GM21526 (cell line): ENCODE results near the gene RNLS.

Experiments
- ATAC-seq: cut with Tn5 transposase; IDR thresholded peaks from one replicate; pipeline ENCODE4 v1.9.1; 2021; ENCODE audit warnings: moderate library complexity; ENCODE audit not compliant: unreplicated experiment, low FRiP score

The RNLS gene

DNA sequence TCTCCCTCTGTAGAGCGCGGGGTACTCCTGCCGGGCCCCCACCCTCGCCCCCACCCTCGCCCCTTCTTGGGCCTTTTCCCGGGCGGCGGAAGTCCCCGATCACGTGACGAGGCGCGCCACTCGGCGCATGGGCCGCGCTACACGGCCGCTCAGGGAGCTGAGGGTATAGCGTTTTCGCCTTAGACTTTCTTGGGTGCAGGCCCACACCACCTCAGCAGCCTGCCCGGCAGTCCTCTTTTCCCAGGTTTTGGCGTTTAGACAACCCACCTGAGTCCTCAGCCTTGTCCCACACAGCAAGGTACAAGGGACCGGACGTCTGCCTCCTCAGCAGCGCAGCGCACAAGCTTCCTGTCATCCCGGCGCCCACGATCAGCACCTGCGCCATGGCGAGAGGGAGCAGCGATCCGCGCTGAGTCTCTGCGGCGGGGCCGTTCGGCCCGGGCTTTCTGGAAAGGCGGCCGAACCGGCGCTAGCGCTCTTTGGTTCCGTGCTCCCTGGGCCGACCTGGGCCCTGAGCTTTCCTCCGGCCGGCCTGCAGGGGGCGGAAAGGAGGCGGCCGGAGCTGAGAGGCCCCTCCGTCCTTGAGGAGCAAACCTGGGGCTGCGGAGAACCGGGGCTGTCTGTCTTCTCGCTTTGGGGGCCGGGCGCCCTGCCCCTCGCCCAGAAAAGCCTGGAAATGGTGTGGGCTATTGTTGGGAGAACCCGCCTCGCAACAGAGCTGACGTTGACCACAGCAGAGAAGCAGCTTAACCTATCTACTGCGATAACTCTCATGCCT lies at the start of gene RNLS:
TSS of gene RNLS (minus strand) at position 513 of the 778 bp plus-strand sequence.
- peak; percentile 66 for ATAC-seq

DNA sequence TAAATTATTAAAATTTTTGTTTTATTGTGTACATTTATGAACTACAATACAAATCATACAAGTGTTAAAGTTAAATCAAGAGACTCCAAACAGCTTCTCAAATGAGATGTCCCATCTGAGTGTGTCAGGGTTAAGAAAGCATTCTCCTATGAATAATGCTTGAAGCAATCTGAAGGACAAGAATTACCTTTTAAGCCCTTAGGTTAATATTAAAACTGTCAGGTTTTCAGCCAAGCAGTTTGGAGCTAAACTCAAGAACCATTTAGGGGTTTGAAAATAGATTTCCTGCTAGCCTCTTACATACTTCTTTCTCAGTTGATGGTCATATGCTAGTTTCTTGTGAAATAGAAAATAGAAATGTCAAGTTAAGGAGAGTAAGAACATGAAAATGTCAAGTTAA lies 41.7 kb upstream of the RNLS start:
- ATAC-seq = no peak

DNA sequence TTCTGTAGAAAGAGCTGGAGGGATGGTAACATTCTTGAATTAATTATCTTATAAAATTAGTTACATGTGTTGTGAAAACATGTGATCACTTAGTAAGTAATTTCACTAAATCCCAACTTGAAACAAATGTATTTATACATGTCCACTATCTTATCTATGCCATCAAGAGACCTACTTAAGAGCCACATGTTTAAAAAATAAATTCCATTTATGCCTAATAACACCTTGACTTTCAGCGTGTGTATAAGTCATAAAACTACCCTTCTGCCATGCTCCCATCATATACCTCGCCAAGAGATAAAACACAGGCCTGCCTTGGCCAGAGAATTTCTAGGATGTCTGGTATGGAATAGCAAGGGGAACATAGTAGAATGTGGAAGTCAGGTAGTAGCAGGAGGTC lies 40.7 kb upstream of the RNLS start:
- no peak for ATAC-seq

DNA sequence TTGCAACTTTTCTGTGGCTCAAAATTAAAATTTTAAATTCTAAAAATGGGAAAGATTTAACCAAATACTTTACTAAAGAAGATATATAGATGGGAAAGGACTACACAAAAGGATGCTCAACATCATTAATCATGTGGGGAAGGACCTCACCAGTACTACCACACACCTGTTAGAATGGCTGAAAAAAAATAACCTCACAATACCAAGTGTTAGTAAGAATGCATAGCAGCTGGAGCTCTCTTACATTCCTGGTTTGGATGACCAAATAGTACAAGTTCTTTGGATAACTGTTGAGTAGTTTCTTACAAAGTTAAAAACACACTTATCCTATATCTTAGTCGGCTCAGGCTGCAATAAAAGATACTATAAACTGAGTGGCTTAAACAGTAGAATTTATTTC lies 37.3 kb upstream of the RNLS start:
- no peak for ATAC-seq

DNA sequence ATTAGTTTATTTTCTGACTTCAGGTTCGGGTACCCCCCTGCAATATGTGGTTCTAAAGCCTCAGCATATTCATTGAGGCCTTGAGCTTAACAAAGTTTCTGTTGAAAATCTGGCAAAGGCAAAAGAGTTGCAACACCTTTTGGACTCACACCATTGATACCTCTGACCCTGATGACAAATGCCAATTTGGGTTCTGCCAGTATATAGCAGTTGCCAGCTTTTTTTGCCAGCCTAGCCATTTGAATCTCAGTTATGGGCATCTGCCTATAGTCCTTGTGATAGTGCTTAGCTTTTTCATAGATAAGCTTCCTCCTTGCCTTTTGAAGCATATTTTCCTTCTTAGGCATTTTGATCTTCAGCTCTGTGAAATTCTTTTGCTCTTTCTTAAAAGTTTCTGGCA lies 35.4 kb upstream of the RNLS start:
- no peak for ATAC-seq

DNA sequence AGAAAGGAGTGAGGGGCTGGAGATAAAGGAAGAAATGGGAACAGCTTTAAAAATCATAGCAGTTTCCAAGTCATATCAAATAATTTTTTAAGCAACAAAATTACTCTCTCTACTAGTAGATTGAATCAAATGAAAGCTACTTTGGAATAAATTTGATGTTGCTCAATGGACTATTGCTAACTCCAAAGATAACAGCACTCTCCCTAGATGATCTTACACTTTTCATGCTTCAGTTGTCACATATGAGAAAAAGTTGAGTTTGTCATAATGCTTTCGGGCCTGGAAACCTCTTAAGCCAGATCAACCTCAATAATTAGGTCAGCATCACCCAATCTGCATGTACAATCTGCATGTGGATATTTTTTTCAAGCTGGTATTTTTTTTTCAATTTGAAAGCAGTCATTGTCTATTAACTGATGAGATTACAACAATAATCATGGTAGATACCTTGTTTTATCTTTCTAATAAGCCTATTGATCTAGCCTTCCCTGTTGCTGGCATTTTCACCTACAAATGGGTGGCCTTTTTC lies 34.7 kb upstream of the RNLS start:
- ATAC-seq = no peak

DNA sequence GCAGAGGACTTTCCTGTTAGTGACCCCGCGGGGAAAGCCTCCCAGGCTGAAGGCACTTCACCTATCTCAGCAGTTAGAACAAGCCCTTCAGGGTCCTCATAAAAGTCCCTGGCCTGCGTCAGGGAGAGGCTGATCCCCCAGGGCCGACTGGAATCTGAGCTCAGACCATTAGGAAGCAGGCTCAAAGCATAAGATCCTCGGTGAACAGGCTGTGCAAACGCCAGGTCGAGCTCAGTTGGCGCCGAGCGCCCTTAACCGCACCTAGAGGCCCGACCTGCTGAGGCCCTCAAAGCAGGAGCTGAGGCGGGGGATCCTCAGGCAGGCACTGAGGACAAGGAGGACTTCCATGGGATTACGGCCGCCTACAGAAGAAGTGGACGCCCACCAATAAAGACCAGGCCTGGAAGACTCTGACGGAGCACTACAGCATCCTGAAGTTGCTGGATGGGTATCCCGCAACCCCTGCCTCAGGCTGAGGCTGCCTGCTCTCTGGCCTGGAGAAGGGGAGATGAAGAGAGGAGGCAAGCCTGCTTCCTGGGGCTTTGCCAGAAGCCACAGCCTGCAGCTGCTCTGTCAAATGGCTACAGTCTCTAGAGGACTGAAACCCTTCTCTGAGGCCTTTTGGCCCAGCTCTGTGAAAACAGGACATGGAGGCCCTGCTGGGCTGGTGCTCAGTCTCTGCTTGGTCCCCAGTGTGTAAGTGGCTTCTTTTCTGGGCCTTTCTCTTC lies 33.3 kb upstream of the RNLS start:
- no peak for ATAC-seq

DNA sequence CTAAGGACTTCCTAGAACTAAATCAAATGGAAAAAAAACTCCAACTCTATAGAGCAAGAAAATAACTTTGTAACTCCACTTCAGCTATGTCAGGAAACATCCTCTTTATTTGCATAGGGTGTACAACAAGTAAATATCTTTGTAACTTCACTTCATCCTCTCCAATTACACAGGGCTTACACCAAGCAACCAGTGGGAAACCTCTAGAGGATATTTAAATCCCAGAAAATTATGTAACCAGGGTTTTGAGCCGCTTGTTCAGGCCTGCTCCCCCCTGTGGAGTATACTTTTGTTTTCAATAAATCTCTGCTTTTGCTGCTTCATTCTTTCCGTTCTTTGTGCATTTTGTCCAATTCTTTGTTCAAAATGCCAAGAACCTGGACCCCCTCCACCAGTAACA lies 25.7 kb upstream of the RNLS start:
- no peak for ATAC-seq

DNA sequence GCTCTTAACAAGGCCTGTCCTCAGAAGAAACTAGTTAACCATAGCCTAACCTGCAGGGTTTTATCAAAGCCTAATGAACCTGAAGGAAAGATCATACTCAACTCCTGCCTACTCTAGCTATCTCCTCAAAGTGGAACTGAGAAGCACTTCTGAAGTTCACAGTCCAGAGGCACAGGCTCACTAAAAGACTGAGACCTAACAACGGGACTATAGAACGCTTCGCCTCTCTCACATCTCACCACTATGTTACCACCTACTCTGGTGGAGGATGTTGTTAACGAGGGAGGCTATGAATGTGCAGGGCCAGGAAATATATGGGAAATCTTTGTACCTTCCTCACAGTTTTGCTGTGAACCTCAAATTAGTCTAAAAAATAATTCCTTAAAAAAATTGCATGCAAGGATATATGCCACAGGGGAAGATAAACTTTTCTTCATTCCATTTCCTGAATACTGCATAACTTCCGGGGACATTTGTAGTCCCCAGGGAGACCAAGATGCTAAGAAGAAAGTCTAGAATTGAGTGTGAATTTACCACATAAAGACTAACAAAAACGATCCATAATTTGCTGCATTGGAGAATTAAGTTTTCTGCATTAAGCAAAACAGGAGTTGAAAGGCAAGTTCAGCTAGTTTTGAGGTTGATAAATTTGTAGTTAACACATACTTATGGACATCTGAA lies 25.1 kb upstream of the RNLS start:
- no peak for ATAC-seq

DNA sequence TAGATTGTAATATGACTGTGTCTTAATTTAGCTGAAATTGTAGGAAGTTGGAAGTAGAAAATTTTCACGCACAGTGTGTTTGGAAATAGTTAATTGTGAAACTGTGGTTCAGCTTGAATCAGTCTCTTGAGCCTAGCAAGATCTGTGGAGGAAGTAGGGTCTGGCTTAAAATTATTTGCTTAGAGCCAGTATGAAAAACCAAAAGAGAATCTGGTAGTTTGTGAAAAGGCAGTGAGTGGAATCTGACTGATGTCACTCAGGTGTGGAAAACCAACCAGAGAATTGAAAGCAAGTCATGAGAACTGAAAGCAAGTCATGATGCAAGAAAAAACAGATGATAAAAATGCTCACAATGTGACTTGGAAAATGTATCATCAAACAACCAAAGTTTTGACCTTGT lies 14.9 kb upstream of the RNLS start:
- ATAC-seq = peak; percentile 85

DNA sequence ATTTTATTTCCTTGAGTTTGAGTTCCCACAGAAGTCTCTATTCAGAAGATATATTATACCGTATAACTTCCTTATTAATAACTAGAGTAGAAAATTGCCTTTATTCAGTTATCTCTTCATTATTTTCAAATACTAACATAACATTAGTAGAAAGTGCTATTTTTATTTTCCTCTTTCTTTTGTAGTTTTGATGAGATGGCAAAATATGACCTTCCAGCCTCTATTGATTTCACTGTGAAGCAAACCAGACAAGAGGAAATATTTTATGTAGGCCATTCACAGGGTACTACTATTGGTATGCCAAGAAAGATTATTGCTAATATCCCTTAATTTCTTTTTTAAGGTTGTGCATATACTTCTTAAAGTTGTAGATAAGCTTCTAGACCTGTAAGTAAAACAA lies 11.4 kb upstream of the RNLS start:
- ATAC-seq = no peak

DNA sequence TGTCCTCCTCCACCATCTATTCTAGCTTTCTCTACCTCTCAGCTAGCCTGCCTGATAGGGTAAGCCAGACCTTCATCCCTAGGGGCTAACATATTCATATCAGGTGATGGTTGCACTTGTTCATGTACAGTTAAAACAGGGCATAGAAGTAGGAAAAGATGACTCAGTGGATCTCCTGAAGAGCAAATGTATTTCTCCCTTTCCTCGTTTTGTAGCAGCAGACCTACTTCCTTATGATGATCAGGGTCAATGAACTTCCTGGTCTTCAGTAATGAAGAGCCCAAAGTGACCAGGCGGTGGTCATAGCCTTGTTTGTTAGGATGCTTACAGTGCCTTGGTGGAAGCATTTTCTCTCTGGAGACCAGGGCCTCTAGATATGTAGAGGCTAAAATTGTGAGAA lies 9.8 kb upstream of the RNLS start:
- ATAC-seq = no peak

DNA sequence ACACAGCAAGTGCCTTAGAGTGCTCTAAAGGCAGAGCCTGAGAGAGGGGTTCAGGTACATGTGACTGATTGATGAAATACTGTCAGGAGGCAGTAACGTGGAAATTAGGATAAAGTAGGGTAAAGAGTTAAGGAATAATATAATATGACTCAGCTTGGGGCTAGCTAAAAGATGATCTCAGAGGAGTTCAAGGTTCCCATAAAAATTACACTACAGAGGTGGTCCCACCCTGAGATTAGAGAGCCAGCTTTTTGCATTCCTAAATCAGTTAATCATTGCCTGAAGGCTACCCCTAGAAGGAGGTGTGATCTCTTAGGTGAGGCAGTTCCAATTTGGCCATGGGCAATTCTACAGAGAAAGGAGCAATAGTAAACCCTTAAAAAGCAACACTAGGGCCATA lies 9.3 kb upstream of the RNLS start:
- ATAC-seq = no peak

DNA sequence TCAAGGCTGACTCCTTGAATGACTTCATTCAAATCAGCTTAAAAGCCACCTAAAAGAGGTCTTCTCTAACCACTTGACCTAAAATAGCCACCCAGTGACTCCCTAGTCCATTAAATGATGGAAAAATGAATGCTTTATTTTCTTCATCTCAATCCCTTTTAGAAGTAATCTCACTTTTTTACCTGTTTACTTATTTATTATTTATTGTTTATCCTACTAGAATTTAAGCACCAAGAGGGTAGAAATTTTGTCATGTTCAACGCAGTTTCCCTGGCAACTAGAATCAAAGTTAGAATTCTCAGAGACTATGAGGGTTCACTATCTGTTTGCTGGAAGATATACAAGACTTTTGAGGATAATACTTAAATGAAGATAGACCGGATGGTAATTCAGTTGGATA lies 3.3 kb upstream of the RNLS start, which contains the start of gene LIPJ:
TSS of gene LIPJ (plus strand) at position 301 of the 400 bp plus-strand sequence. CDS start 3,926 bp downstream, outside the sequence.
- ATAC-seq = no peak

DNA sequence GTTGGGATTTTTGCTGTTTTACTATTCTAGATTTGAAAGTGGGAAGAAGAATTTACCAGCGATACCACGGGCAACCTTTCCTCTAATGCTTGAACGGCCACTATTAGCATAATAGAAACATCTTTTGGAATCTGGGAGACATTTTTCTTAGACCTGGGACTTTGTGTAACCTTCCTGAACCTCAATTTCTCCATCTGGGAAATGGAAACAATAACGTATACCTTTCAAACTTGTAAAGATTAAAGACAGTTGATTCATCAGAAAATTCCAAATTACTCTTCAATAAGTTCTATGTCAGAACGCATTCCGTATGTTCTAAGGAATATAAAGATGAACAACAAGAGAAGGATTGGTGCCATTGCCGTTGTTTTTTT lies 453 bp upstream of the RNLS start:
- no peak for ATAC-seq

DNA sequence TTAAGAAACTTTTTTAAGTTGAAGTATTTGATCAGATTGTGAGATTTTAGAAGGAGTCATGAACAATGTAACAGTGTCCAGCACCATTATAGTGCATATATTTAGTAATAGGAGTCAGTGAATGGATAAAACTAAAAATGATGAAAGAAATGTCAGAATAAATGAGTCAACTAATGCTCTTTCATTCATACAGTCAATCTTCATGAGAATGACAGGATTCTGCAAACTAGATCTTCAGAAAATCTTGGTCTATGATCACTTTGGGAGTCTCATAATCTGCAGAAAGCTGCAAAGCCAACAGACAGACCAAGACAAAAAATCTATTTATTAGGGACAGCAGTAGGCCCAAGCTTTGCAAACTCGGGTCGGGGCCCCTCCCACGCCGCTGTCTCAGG lies 710 bp downstream of the RNLS start:
- no peak for ATAC-seq

DNA sequence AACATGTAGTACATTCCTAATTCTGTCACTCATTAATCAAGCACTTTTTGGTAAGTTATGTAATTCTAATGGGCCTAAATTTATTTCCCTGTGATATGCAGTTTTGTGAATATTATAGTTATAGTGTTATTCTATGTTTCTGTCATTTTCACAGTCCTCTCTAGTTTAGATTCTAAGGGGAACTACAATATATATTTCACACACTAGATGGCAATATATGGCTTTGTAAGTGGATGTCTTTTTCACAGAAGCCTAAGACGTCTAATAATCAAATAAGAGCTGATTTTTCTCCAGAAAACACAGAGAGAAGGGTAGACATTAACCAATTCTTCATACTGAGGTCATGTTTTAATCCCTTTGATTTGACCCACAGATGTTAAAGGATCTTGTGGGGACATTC lies 18.0 kb downstream of the RNLS start:
- no peak for ATAC-seq

DNA sequence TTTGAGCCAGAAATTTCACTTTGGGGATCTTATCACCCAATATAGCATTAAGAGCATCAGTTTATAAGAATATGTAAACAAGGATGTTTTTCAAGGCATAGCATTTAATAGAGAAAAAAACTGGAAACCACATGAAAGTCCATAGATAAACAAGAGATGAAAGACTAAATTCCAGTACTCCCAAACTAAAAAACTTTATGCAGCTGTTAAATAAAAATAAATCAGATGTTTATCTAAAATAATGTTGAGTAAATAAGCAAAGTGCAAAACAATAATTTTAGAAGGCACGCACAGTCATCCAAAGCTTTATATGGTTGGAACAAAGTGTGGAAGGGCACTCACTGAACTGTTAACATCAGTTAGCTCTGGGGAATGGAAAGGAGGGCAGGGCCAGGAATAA lies 21.0 kb downstream of the RNLS start:
- no peak for ATAC-seq

DNA sequence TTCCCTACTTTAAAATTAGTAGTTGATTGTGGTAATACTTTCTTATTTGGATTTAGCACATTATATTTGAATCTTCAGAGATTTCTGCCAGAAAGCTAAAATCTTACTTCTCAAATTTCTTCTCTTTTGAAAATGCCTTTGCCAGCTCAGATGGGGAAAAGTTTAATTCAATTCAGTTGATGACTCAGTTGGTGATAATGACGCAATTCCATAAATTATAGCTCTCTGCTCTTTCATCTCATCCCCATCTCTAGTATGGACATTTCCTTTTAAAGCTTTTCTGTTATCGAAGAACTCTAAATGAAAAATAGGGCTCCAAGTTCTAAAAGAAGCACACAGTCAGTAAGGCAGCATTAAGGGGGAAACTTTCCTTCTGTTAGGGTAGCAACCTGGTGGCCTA lies 25.5 kb downstream of the RNLS start:
- ATAC-seq = no peak

DNA sequence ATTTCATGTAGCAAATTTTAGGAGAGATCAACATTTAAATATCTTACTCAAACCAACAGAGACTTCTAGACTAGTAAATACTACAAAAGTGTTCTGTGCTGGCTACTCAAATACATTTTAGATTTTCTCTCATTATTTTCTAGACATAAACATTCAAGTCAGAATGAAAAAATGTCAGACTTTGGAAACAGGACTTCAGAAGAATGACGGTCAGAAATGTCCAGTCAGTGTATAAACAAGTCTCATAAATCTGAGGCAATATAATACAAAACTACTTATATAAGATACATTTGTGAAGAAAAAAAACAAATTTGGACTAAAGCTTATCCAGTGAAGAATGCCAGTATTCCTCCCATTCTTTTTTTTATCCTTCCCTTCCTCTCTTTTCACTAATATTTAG lies 25.9 kb downstream of the RNLS start:
- no peak for ATAC-seq

DNA sequence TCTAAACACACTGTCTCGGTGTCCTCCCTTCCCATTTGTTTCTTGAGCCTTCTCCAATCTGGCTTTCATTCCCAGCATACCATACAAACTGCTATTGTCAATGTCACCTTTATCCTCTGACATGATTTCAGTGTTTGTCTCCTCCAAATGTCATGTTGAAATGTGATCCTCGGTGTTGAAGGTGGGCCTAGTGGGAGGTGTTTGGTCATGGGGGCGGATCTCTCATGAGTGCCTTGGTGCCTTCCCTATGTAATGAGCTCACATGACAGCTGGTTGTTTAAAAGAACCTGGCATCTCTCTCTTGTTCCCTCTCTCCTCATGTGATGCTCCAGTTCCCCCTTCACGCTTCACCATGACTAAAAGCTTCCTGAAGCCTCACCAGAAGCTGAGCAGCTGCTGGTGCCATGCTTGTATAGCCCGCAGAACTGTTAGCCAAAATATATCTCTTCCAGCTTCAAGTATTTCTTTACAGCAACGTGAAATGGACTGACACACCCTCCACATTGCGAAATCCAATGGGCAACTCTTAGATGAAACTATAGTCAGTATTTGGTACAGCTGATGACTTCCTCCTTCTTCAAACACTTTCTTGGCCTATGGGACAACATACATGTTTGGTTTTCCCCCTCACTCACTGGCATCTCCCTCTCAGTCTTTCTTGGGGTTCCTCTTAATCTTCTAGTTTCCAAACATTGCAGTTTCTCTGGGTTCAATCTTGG lies 27.8 kb downstream of the RNLS start:
- no peak for ATAC-seq
